ENCODE data around the gene OOSP1. TPM values are rescaled to one million over a fixed set of nuclear protein-coding genes. Genes with fewer than 3 reads are reported as not detected.

OOSP1 gene, protein sequence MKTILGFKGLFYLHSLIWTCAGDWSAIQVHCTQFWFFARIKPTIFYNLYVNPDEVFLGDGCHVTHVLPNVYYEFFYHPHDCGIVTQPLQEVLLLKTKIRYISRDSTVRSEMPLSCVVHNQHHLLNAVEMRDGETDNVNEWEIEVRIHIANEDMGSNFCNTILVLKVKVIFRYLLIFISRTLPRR
- total RNA-seq (ENCODE audit: low replicate concordance), result not detected in 2 replicates

DNA sequence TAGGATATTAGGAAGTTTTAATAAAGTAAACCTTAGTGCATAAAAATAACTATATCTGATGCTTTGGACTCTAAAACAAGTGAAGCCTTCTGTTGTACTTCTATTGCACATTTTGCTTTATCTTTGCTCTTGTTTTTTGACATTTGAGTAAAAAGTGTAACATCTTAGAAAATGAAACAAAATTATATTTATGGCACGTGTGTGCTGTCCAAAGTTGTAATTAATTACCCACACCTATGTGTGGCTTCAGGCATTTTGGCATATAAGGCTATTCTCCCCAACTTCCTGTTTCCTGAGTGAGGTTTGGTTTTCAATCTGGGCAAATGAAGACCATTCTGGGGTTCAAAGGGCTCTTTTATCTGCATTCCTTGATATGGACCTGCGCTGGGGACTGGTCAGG, at the start of gene OOSP1:
Gene OOSP1 (plus strand): TSS at position 301 of the 400 bp plus-strand sequence. CDS start 23 bp downstream, at position 324.
- Histone ChIP-seq H3K27ac (no peak within 1 kb of the TSS), H3K4me1 (no peaks in the 10 kb centered on the region), H4K20me1 (ENCODE audit: low read depth) (no peaks in the 10 kb centered on the region), H3K4me3 (no peak within 1 kb of the TSS), H3K79me2 (ENCODE audit: low read depth) (no peaks in the 10 kb centered on the region), H3K9ac (no peak within 1 kb of the TSS), H3K27me3 (no peaks in the 10 kb centered on the region), H3K4me2 (no peak within 1 kb of the TSS), H3K36me3 (no peaks in the 10 kb centered on the region), H3K9me3 (ENCODE audit: low read depth) (no peaks in the 10 kb centered on the region), H3F3A (ENCODE audit: low read depth) (no peaks in the 10 kb centered on the region), H2AFZ (replicated peaks) (no peak within 1 kb of the TSS)
- no peak for TF ChIP-seq EZH2phosphoT487 (IDR thresholded peaks at IDR 0.05)
- TF ChIP-seq, protein P1, sequence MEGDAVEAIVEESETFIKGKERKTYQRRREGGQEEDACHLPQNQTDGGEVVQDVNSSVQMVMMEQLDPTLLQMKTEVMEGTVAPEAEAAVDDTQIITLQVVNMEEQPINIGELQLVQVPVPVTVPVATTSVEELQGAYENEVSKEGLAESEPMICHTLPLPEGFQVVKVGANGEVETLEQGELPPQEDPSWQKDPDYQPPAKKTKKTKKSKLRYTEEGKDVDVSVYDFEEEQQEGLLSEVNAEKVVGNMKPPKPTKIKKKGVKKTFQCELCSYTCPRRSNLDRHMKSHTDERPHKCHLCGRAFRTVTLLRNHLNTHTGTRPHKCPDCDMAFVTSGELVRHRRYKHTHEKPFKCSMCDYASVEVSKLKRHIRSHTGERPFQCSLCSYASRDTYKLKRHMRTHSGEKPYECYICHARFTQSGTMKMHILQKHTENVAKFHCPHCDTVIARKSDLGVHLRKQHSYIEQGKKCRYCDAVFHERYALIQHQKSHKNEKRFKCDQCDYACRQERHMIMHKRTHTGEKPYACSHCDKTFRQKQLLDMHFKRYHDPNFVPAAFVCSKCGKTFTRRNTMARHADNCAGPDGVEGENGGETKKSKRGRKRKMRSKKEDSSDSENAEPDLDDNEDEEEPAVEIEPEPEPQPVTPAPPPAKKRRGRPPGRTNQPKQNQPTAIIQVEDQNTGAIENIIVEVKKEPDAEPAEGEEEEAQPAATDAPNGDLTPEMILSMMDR (IDR thresholded peaks at IDR 0.05), result no peak
- no peak for TF ChIP-seq EZH2 (IDR thresholded peaks at IDR 0.05)
- H3K27me3 Mint-ChIP-seq (ENCODE audit: insufficient read depth, low read depth), result peaks cover 3% of the 10 kb centered on the region
- no peak within 1 kb of the TSS for H3K4me3 Mint-ChIP-seq
- DNase-seq (ENCODE audit: low spot score), result no peak
- no peaks in the 10 kb centered on the region for H3K36me3 Mint-ChIP-seq
- H3K4me1 Mint-ChIP-seq, result no peaks in the 10 kb centered on the region
- no peaks in the 10 kb centered on the region for H3K9me3 Mint-ChIP-seq
- no peak within 1 kb of the TSS for H3K27ac Mint-ChIP-seq

DNA sequence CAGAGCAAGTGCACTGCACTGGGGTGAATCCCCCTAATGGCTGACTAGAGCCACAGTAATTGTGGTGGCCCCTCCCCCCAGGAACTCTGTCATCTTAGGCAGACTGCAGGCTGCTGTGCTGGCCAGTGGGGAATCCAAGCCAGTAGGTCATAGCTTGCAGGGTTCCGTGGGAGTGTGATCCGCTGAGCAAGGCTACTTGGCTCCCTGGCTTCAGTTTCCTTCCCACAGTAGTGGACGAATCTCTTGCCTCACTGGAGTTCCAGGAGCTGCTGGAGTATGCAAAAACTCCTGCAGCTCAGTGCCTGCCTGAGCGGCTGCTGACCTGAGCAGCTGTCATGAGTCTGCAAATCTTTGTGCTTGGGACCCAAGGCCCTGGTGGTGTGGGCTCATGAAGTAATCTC, 46.5 kb upstream of the OOSP1 start:
- H3K4me2 ChIP-seq, result peak overlapping the region; percentile 42
- no peaks in the 10 kb centered on the region for H3K79me2 ChIP-seq (ENCODE audit: low read depth)
- no peaks in the 10 kb centered on the region for H3K36me3 Mint-ChIP-seq
- H3K27ac ChIP-seq, result no peak overlapping the region
- H3K4me1 Mint-ChIP-seq, result peaks cover 4% of the 10 kb centered on the region
- no peaks in the 10 kb centered on the region for H4K20me1 ChIP-seq (ENCODE audit: low read depth)
- H3F3A ChIP-seq (ENCODE audit: low read depth), result no peaks in the 10 kb centered on the region
- no peak overlapping the region for H3K4me3 Mint-ChIP-seq
- H3K9me3 Mint-ChIP-seq, result peaks cover 18% of the 10 kb centered on the region
- peak overlapping the region; percentile 98 for H2AFZ ChIP-seq (replicated peaks)
- H3K4me3 ChIP-seq, result no peak overlapping the region
- no peaks in the 10 kb centered on the region for H3K27me3 Mint-ChIP-seq (ENCODE audit: insufficient read depth, low read depth)
- H3K9ac ChIP-seq, result no peak overlapping the region
- H3K36me3 ChIP-seq, result no peaks in the 10 kb centered on the region
- no peak for TF ChIP-seq EZH2phosphoT487 (IDR thresholded peaks at IDR 0.05)
- TF ChIP-seq, protein P1 (IDR thresholded peaks at IDR 0.05), result no peak
- no peak for TF ChIP-seq EZH2 (IDR thresholded peaks at IDR 0.05)
- peak; percentile 64 for DNase-seq (ENCODE audit: low spot score)
- H3K4me1 ChIP-seq, result peaks cover 8% of the 10 kb centered on the region
- H3K9me3 ChIP-seq (ENCODE audit: low read depth), result no peaks in the 10 kb centered on the region
- peak overlapping the region; percentile 62 for H3K27ac Mint-ChIP-seq
- H3K27me3 ChIP-seq, result no peaks in the 10 kb centered on the region

DNA sequence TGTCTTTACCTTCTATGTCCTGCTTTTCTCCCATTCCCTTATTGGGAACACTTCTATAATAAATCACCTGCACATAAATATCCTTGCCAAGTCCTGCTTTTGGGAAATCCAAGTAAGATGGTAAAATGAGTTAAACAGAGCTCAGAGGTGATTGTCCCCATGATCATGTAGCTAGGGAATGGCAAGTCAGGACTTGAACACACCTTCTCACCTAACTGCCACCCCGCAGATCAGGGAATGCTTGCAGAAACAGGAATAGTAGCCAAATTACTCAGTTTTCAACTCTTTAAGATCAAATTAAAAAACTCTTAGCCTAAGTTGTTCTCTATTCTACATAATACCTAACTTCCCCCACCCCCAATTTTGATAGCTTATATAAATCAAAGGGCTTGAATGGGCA, 43.6 kb upstream of the OOSP1 start:
- Histone ChIP-seq H3K4me3 (no peak overlapping the region), H3K79me2 (ENCODE audit: low read depth) (no peaks in the 10 kb centered on the region), H2AFZ (replicated peaks) (no peak overlapping the region), H3K9ac (no peak overlapping the region), H4K20me1 (ENCODE audit: low read depth) (no peaks in the 10 kb centered on the region), H3K9me3 (ENCODE audit: low read depth) (no peaks in the 10 kb centered on the region), H3F3A (ENCODE audit: low read depth) (no peaks in the 10 kb centered on the region), H3K27me3 (no peaks in the 10 kb centered on the region), H3K27ac (no peak overlapping the region), H3K36me3 (no peaks in the 10 kb centered on the region), H3K4me1 (peaks cover 8% of the 10 kb centered on the region), H3K4me2 (no peak overlapping the region)
- no peaks in the 10 kb centered on the region for H3K27me3 Mint-ChIP-seq (ENCODE audit: insufficient read depth, low read depth)
- DNase-seq (ENCODE audit: low spot score), result no peak
- H3K27ac Mint-ChIP-seq, result no peak overlapping the region
- no peak for TF ChIP-seq EZH2 (IDR thresholded peaks at IDR 0.05)
- TF ChIP-seq EZH2phosphoT487 (IDR thresholded peaks at IDR 0.05), result no peak
- TF ChIP-seq, protein P1 (IDR thresholded peaks at IDR 0.05), result no peak
- H3K36me3 Mint-ChIP-seq, result no peaks in the 10 kb centered on the region
- H3K4me1 Mint-ChIP-seq, result peaks cover 4% of the 10 kb centered on the region
- H3K9me3 Mint-ChIP-seq, result peaks cover 2% of the 10 kb centered on the region
- no peak overlapping the region for H3K4me3 Mint-ChIP-seq

Data from neural progenitor cell (in vitro differentiated cells).